Mesenchymal stem cell (in vitro differentiated cells and primary cell): ENCODE data around the gene DENND4C.

Experiments used
- DNase-seq: peaks from one replicate; pipeline ENCODE4 v3.0.0-alpha.2; 2013
- H2AFZ ChIP-seq: one replicate; pipeline ENCODE4 v1.6.1; 2013; ENCODE audit warnings: low read depth, mild to moderate bottlenecking, control low read depth, inconsistent platforms, low read length, moderate library complexity
- H2AK5ac ChIP-seq: 2 replicates; pipeline ENCODE4 v1.6.1; 2013; ENCODE audit warnings: low read length, moderate library complexity, mild to moderate bottlenecking, inconsistent platforms; ENCODE audit not compliant: severe bottlenecking
- H2BK120ac ChIP-seq: one replicate; pipeline ENCODE4 v1.6.1; 2013; ENCODE audit warnings: low read depth, mild to moderate bottlenecking, inconsistent platforms, low read length, moderate library complexity
- H2BK12ac ChIP-seq, 2 experiments: one replicate each; pipeline ENCODE4 v1.6.1; 2013; ENCODE audit warnings: inconsistent platforms in 2 of 2, low read length in 2 of 2, mild to moderate bottlenecking in 2 of 2, moderate library complexity in 2 of 2, control low read depth in 1 of 2
- H2BK15ac ChIP-seq: one replicate; pipeline ENCODE4 v1.6.1; 2013; ENCODE audit warnings: mild to moderate bottlenecking, low read depth, inconsistent platforms; ENCODE audit not compliant: poor library complexity, severe bottlenecking
- H2BK5ac ChIP-seq: 2 replicates; pipeline ENCODE4 v1.6.1; 2013; ENCODE audit warnings: low read depth, mild to moderate bottlenecking, low read length, control low read depth, inconsistent platforms; ENCODE audit not compliant: poor library complexity, severe bottlenecking
- H3K14ac ChIP-seq, 2 experiments: one replicate each; pipeline ENCODE4 v1.6.1; 2013; ENCODE audit warnings: inconsistent platforms in 2 of 2, low read length in 2 of 2, control low read depth in 1 of 2, mild to moderate bottlenecking in 1 of 2, moderate library complexity in 1 of 2
- H3K18ac ChIP-seq, 2 experiments: one replicate each; pipeline ENCODE4 v1.6.1; 2013; ENCODE audit warnings: inconsistent platforms in 2 of 2, low read length in 2 of 2, control low read depth in 1 of 2, low read depth in 1 of 2, mild to moderate bottlenecking in 1 of 2
- H3K23ac ChIP-seq, 2 experiments: one replicate each; pipeline ENCODE4 v1.6.1; 2013; ENCODE audit warnings: inconsistent platforms in 2 of 2, low read length in 2 of 2, mild to moderate bottlenecking in 2 of 2, moderate library complexity in 2 of 2, control low read depth in 1 of 2
- H3K27ac ChIP-seq: 2 replicates; pipeline ENCODE4 v1.5.1; 2013; ENCODE audit warnings: mild to moderate bottlenecking, moderate library complexity, low read length, control low read depth, inconsistent platforms; ENCODE audit not compliant: poor library complexity, severe bottlenecking
- H3K27me3 ChIP-seq, 2 experiments: 2 replicates each; pipeline versions ENCODE4 v1.6.1 to v1.7.0; 2013; ENCODE audit warnings: low read length in 2 of 2, mild to moderate bottlenecking in 2 of 2, moderate library complexity in 2 of 2, control low read depth in 1 of 2, inconsistent platforms in 1 of 2; ENCODE audit not compliant: control insufficient read depth in 1 of 2, insufficient read depth in 1 of 2
- H3K36me3 ChIP-seq, 2 experiments: 2 replicates each; pipeline versions ENCODE4 v1.6.1 to v1.7.0; 2013; ENCODE audit warnings: low read length in 2 of 2, control low read depth in 1 of 2, inconsistent platforms in 1 of 2, low read depth in 1 of 2, mild to moderate bottlenecking in 1 of 2; ENCODE audit not compliant: insufficient read depth in 2 of 2, control insufficient read depth in 1 of 2
- H3K4ac ChIP-seq, 2 experiments: one replicate each; pipeline ENCODE4 v1.6.1; 2013; ENCODE audit warnings: inconsistent platforms in 2 of 2, low read length in 2 of 2, mild to moderate bottlenecking in 2 of 2, moderate library complexity in 2 of 2, control low read depth in 1 of 2, low read depth in 1 of 2
- H3K4me1 ChIP-seq: 2 replicates; pipeline ENCODE4 v1.6.1; 2013; ENCODE audit warnings: low read depth, low read length, control low read depth; ENCODE audit not compliant: control insufficient read depth, insufficient read depth
- H3K4me2 ChIP-seq: 2 replicates; pipeline ENCODE4 v1.6.1; 2013; ENCODE audit warnings: low read length, mild to moderate bottlenecking, inconsistent platforms; ENCODE audit not compliant: poor library complexity, severe bottlenecking
- H3K4me3 ChIP-seq, 2 experiments: 2 replicates each; pipeline versions ENCODE4 v1.5.1 to v1.7.0; 2013; ENCODE audit warnings: low read length in 2 of 2, mild to moderate bottlenecking in 2 of 2, control low read depth in 1 of 2, low read depth in 1 of 2; ENCODE audit not compliant: insufficient read depth in 1 of 2
- H3K79me1 ChIP-seq: replicated peaks from 2 replicates; pipeline ENCODE4 v1.6.1; 2013; ENCODE audit warnings: mild to moderate bottlenecking, control low read depth, low read length, inconsistent platforms; ENCODE audit not compliant: poor library complexity, severe bottlenecking
- H3K9ac ChIP-seq: 2 replicates; pipeline ENCODE4 v1.7.0; 2013; ENCODE audit warnings: mild to moderate bottlenecking, low read length, moderate library complexity
- H3K9me3 ChIP-seq: 2 replicates; pipeline ENCODE4 v1.7.0; 2013; ENCODE audit warnings: mild to moderate bottlenecking, low read length; ENCODE audit not compliant: control insufficient read depth
- H4K8ac ChIP-seq: one replicate; pipeline ENCODE4 v1.6.1; 2013; ENCODE audit warnings: inconsistent platforms, mild to moderate bottlenecking, low read length, moderate library complexity
- H4K91ac ChIP-seq: one replicate; pipeline ENCODE4 v1.6.1; 2013; ENCODE audit warnings: mild to moderate bottlenecking, low read length, inconsistent platforms
- WGBS: methylation state at CpG from one replicate; pipeline ENCODE4 v1.1.7; 2013; ENCODE audit warnings: mixed read lengths; 5-methylcytosine and 5-hydroxymethylcytosine counted together

The DENND4C gene

GRCh38 chr9:19408693-19409400 is 178.4 kb downstream of the DENND4C start, which contains the start of gene ACER2:
Gene ACER2 (plus strand): TSS chr9:19409009. CDS start chr9:19409085, 76 bp downstream.
- Histone ChIP-seq H3K23ac (peak within 1 kb of the TSS in 1 of 2 experiments; percentile 87), H2BK120ac (no peak within 1 kb of the TSS), H3K18ac (peak within 1 kb of the TSS; percentile 38 to 92), H3K4me3 (peak within 1 kb of the TSS; percentile 76 to 97), H3K27me3 (no peaks in the 10 kb centered on the region), H4K91ac (no peak within 1 kb of the TSS), H3K9ac (peak within 1 kb of the TSS; percentile 88), H3K4me2 (peak within 1 kb of the TSS; percentile 74), H2BK15ac (peak within 1 kb of the TSS; percentile 66), H3K14ac (peak within 1 kb of the TSS in 1 of 2 experiments; percentile 44), H3K9me3 (peaks cover 3% of the 10 kb centered on the region), H2AFZ (peak within 1 kb of the TSS; percentile 91), H3K4me1 (peaks cover 4% of the 10 kb centered on the region), H3K27ac (no peak within 1 kb of the TSS), H3K4ac (peak within 1 kb of the TSS; percentile 21 to 55), H4K8ac (no peak within 1 kb of the TSS), H2AK5ac (no peak within 1 kb of the TSS), H2BK5ac (no peak within 1 kb of the TSS), H3K79me1 (peaks cover 2% of the 10 kb centered on the region), H3K36me3 (no peaks in the 10 kb centered on the region), H2BK12ac (peak within 1 kb of the TSS in 1 of 2 experiments; percentile 58)
- DNase-seq = peak; percentile 88
- under 1% methylated on average over 61 of the region's 61 CpGs for WGBS

GRCh38 chr9:19409401-19410194 is 179.1 kb downstream of the DENND4C start:
- Histone ChIP-seq H3K27ac (no peak overlapping the region), H3K4ac (peak overlapping the region in 1 of 2 experiments; percentile 21), H3K9me3 (no peaks in the 10 kb centered on the region), H2BK120ac (no peak overlapping the region), H3K79me1 (peaks cover 8% of the 10 kb centered on the region), H3K4me3 (peak overlapping the region; percentile 76 to 97), H4K91ac (no peak overlapping the region), H3K18ac (peak overlapping the region in 1 of 2 experiments; percentile 92), H3K4me1 (peaks cover 4% of the 10 kb centered on the region), H2BK12ac (peak overlapping the region in 1 of 2 experiments; percentile 58), H3K27me3 (no peaks in the 10 kb centered on the region), H3K14ac (peak overlapping the region in 1 of 2 experiments; percentile 44), H3K4me2 (peak overlapping the region; percentile 74), H4K8ac (no peak overlapping the region), H3K23ac (peak overlapping the region in 1 of 2 experiments; percentile 87), H2BK5ac (no peak overlapping the region), H2AFZ (peak overlapping the region; percentile 91), H3K36me3 (no peaks in the 10 kb centered on the region), H2AK5ac (no peak overlapping the region), H3K9ac (peak overlapping the region; percentile 88), H2BK15ac (no peak overlapping the region)
- peak; percentile 29 for DNase-seq
- WGBS = 13% methylated on average over 11 of the region's 17 CpGs

GRCh38 chr9:19410195-19410503 is 179.7 kb downstream of the DENND4C start:
- Histone ChIP-seq H2BK5ac (no peak overlapping the region), H2AK5ac (no peak overlapping the region), H4K8ac (no peak overlapping the region), H3K9me3 (no peaks in the 10 kb centered on the region), H3K18ac (no peak overlapping the region), H3K79me1 (peaks cover 8% of the 10 kb centered on the region), H4K91ac (no peak overlapping the region), H2AFZ (no peak overlapping the region), H3K4me1 (peaks cover 4% of the 10 kb centered on the region), H2BK120ac (no peak overlapping the region), H3K14ac (no peak overlapping the region), H3K4me2 (peak overlapping the region; percentile 74), H3K4ac (no peak overlapping the region), H2BK15ac (no peak overlapping the region), H2BK12ac (no peak overlapping the region), H3K27ac (no peak overlapping the region), H3K9ac (peak overlapping the region; percentile 88), H3K4me3 (peak overlapping the region in 1 of 2 experiments; percentile 97), H3K36me3 (no peaks in the 10 kb centered on the region), H3K27me3 (no peaks in the 10 kb centered on the region), H3K23ac (no peak overlapping the region)
- WGBS = 100% methylated on average over 2 of the region's 2 CpGs
- no peak for DNase-seq

- no peak overlapping the region for H2BK120ac ChIP-seq
- H2BK15ac ChIP-seq = no peak overlapping the region
- no peak overlapping the region for H3K23ac ChIP-seq
- no peak overlapping the region for H4K8ac ChIP-seq
- 99% methylated on average over 2 of the region's 2 CpGs for WGBS
- H3K27me3 ChIP-seq = no peaks in the 10 kb centered on the region
- H3K9ac ChIP-seq = no peak overlapping the region
- no peak overlapping the region for H3K18ac ChIP-seq
- no peak overlapping the region for H2BK12ac ChIP-seq
- H2AFZ ChIP-seq = no peak overlapping the region
- no peak overlapping the region for H4K91ac ChIP-seq
- no peak overlapping the region for H3K4me3 ChIP-seq
- peaks cover 4% of the 10 kb centered on the region for H3K4me1 ChIP-seq
- no peaks in the 10 kb centered on the region for H3K9me3 ChIP-seq
- no peak overlapping the region for H2AK5ac ChIP-seq
- H3K4ac ChIP-seq = no peak overlapping the region
- no peak overlapping the region for H2BK5ac ChIP-seq
- no peaks in the 10 kb centered on the region for H3K36me3 ChIP-seq
- no peak overlapping the region for H3K14ac ChIP-seq
- H3K79me1 ChIP-seq = peaks cover 8% of the 10 kb centered on the region
- DNase-seq = no peak
- H3K4me2 ChIP-seq = no peak overlapping the region
- no peak overlapping the region for H3K27ac ChIP-seq
Measured at GRCh38 chr9:19410594-19410993, 180.1 kb downstream of the DENND4C start.
